COLO829 (cell line): ENCODE results near the gene SLC26A8.
"Not testable (repeated sequence)": the region's sequence is repeated elsewhere in the genome, so short reads cannot be mapped to it uniquely, and the experiment has no call there.

Experiments used
- DNase-seq: peaks from one replicate; pipeline ENCODE4 v3.0.0; 2012; ENCODE audit warnings: low spot score

SLC26A8 gene

GRCh38 chr6:35909571-35909970 lies 114.9 kb downstream of the SLC26A8 start:
- not testable (repeated sequence) for DNase-seq

- DNase-seq, result not testable (repeated sequence)
These were observed 115.6 kb downstream of the SLC26A8 start for GRCh38 chr6:35908753-35909401.

- DNase-seq, result no peak
These were observed 116.7 kb downstream of the SLC26A8 start for GRCh38 chr6:35907750-35908149.

GRCh38 chr6:35906499-35906846 lies 118.0 kb downstream of the SLC26A8 start:
- DNase-seq, result no peak

- DNase-seq, result no peak
These were observed 118.5 kb downstream of the SLC26A8 start for GRCh38 chr6:35905841-35906498.

- no peak for DNase-seq
These were observed 119.2 kb downstream of the SLC26A8 start for GRCh38 chr6:35905141-35905785.

GRCh38 chr6:35903679-35904078 lies 120.8 kb downstream of the SLC26A8 start:
- no peak for DNase-seq

- no peak for DNase-seq
These were observed 124.0 kb downstream of the SLC26A8 start for GRCh38 chr6:35900448-35900847.

GRCh38 chr6:35898003-35898402 lies 126.4 kb downstream of the SLC26A8 start:
- no peak for DNase-seq

- DNase-seq, result no peak
These were observed 127.0 kb downstream of the SLC26A8 start for GRCh38 chr6:35897486-35897885.

GRCh38 chr6:35897036-35897435 lies 127.4 kb downstream of the SLC26A8 start:
- no peak for DNase-seq

- no peak for DNase-seq
These were observed 128.2 kb downstream of the SLC26A8 start for GRCh38 chr6:35896228-35896627.

GRCh38 chr6:35895560-35895959 lies 128.9 kb downstream of the SLC26A8 start:
- no peak for DNase-seq

- no peak for DNase-seq
These were observed 129.7 kb downstream of the SLC26A8 start for GRCh38 chr6:35894776-35895175.
